A673 (cell line): ENCODE measurements around the gene BATF. TPM values are rescaled to one million over a fixed set of nuclear protein-coding genes. Genes with fewer than 3 reads are reported as not detected.

Experiments
- BruUV-seq: library from RNA; stranded (reverse); fragments of 400-500 nt; replicated peaks from 2 replicates; lab custom pipeline; 2021; lab: Mats Ljungman, UMichigan
- CTCF ChIA-PET: fragments of 300-600 bp; sonication (Branson Sonifier 250); formaldehyde crosslinking; loops from one replicate; lab custom pipeline; 2022; ENCODE audit warnings: antibody characterized with exemption; lab: Charles Lee
- POLR2A ChIA-PET: fragments of 300-600 bp; sonication (Branson Sonifier 250); formaldehyde crosslinking; loops from one replicate; lab custom pipeline; 2022; ENCODE audit warnings: antibody characterized with exemption; ENCODE audit not compliant: low non-redundant PET; lab: Charles Lee
- DNase-seq: peaks from one replicate; pipeline ENCODE4 v3.0.0-alpha.2; 2015; ENCODE audit warnings: low spot score
- H3K27ac ChIP-seq: fragments of 200-600 bp; sonication (generic); 2 replicates; pipeline ENCODE4 v1.5.1; 2016; ENCODE audit warnings: mixed run types, low read depth, mild to moderate bottlenecking, mixed read lengths, antibody characterized with exemption, low read length; ENCODE audit not compliant: poor library complexity, severe bottlenecking
- H3K27me3 ChIP-seq: fragments of 200-600 bp; sonication (generic); replicated peaks from 2 replicates; pipeline ENCODE4 v1.6.1; 2017; ENCODE audit warnings: mixed run types, low read depth, mild to moderate bottlenecking, mixed read lengths, antibody characterized with exemption, low read length; ENCODE audit not compliant: insufficient read depth, poor library complexity
- H3K36me3 ChIP-seq: fragments of 200-600 bp; sonication (generic); 2 replicates; pipeline ENCODE4 v1.6.1; 2016; ENCODE audit warnings: mixed run types, mild to moderate bottlenecking, mixed read lengths, antibody characterized with exemption, low read length; ENCODE audit not compliant: insufficient read depth, poor library complexity, severe bottlenecking
- H3K4me1 ChIP-seq: fragments of 200-600 bp; sonication (generic); 2 replicates; pipeline ENCODE4 v1.6.1; 2017; ENCODE audit warnings: mixed run types, mild to moderate bottlenecking, mixed read lengths, antibody characterized with exemption, low read length; ENCODE audit not compliant: insufficient read depth, poor library complexity, severe bottlenecking
- H3K4me3 ChIP-seq: fragments of 200-600 bp; sonication (generic); 2 replicates; pipeline ENCODE4 v1.5.1; 2016; ENCODE audit warnings: low read depth, mixed run types, mild to moderate bottlenecking, mixed read lengths, low read length; ENCODE audit not compliant: poor library complexity, severe bottlenecking
- H3K9me3 ChIP-seq: fragments of 200-600 bp; sonication (generic); 2 replicates; pipeline ENCODE4 v1.6.1; 2016; ENCODE audit warnings: mixed run types, low read depth, mild to moderate bottlenecking, mixed read lengths, antibody characterized with exemption, low read length; ENCODE audit not compliant: poor library complexity, severe bottlenecking
- CTCF ChIP-seq: fragments of 300-800, 200-600 bp; sonication (generic); conservative IDR thresholded peaks from 2 replicates; pipeline ENCODE4 v1.5.1; 2017; ENCODE audit warnings: low read depth, mild to moderate bottlenecking, antibody characterized with exemption, low read length, moderate library complexity, mixed read lengths
- EZH2 ChIP-seq: fragments of 200-600 bp; sonication (generic); IDR thresholded peaks from 2 replicates; pipeline ENCODE4 v1.6.1; 2017; ENCODE audit warnings: borderline replicate concordance, low read depth, mild to moderate bottlenecking, mixed read lengths, antibody characterized with exemption, low read length; ENCODE audit not compliant: poor library complexity, severe bottlenecking
- intact Hi-C: fragments of 100-400 bp; cut with micrococcal nuclease; formaldehyde crosslinking; loops from one replicate; pipeline ENCODE4 v1.10.0; 2022; ENCODE audit not compliant: unreplicated experiment
- total RNA-seq: library from RNA; stranded (reverse); gene quantifications from 2 replicates; pipeline ENCODE4 v1.2.3, GENCODE V29; 2021

The BATF gene
- total RNA-seq, 1 experiment from 2014 or later, result not detected

GRCh38 chr14:75489480-75489837, 32.8 kb upstream of the BATF start:
- intact Hi-C loops, result loop anchor here (2.0 kb wide), 1 partner anchor 357 kb away; no protein-coding TSS in a partner anchor
- no peaks in the 10 kb centered on the region for H3K27me3 ChIP-seq
- no peak for DNase-seq
- ChIA-PET CTCF (interaction anchor here (1.0 to 1.6 kb wide), 4 partner anchors 9 to 184 kb away, joined by 3 to 17 read pairs (median 4); no protein-coding TSS in a partner anchor), POLR2A (no interaction called here)
- H3K4me3 ChIP-seq, result no peak overlapping the region
- H3K9me3 ChIP-seq, result no peaks in the 10 kb centered on the region
- H3K4me1 ChIP-seq, result peaks cover 5% of the 10 kb centered on the region
- no peaks in the 10 kb centered on the region for H3K36me3 ChIP-seq
- no TSS peak for BruUV-seq
- H3K27ac ChIP-seq, result no peak overlapping the region
- TF ChIP-seq EZH2, result no peak

GRCh38 chr14:75491376-75491978, 30.8 kb upstream of the BATF start:
- CTCF ChIA-PET, result no interaction called here
- BruUV-seq, result no TSS peak
- no peaks in the 10 kb centered on the region for H3K9me3 ChIP-seq
- TF ChIP-seq EZH2, result no peak
- no peak for TF ChIP-seq CTCF
- H3K27me3 ChIP-seq, result no peaks in the 10 kb centered on the region
- intact Hi-C loops, result no loop called here
- no peak overlapping the region for H3K27ac ChIP-seq
- H3K4me3 ChIP-seq, result no peak overlapping the region
- H3K36me3 ChIP-seq, result no peaks in the 10 kb centered on the region
- POLR2A ChIA-PET, result no interaction called here
- DNase-seq, result no peak
- peaks cover 5% of the 10 kb centered on the region for H3K4me1 ChIP-seq

- H3K4me1 ChIP-seq, result peaks cover 5% of the 10 kb centered on the region
- no peak for DNase-seq
- H3K9me3 ChIP-seq, result no peaks in the 10 kb centered on the region
- H3K4me3 ChIP-seq, result no peak overlapping the region
- TF ChIP-seq CTCF, result no peak
- CTCF ChIA-PET, result no interaction called here
- no peaks in the 10 kb centered on the region for H3K36me3 ChIP-seq
- no peak overlapping the region for H3K27ac ChIP-seq
- no peaks in the 10 kb centered on the region for H3K27me3 ChIP-seq
- no TSS peak for BruUV-seq
- POLR2A ChIA-PET, result no interaction called here
- intact Hi-C loops, result no loop called here
Observed at GRCh38 chr14:75492832-75493591, 29.3 kb upstream of the BATF start.
